BJ (cell line): Measurements from ENCODE around the gene KCNAB3. TPM values are rescaled to one million over a fixed set of nuclear protein-coding genes. Genes with fewer than 3 reads are reported as not detected.

Experiments
- CTCF ChIA-PET: fragments of 350-600 bp; formaldehyde crosslinking; extraction: SDS; loops from one replicate; lab custom pipeline; 2021; ENCODE audit warnings: antibody characterized with exemption, inconsistent platforms; lab: Yijun Ruan, JAX
- POLR2A ChIA-PET: fragments of 300-600 bp; sonication (Branson Sonifier 250); formaldehyde crosslinking; extraction: SDS; loops from one replicate; lab custom pipeline; 2021; ENCODE audit warnings: antibody characterized with exemption; lab: Charles Lee
- DNase-seq: peaks from one replicate; pipeline ENCODE4 v3.0.0-alpha.2; 2011; ENCODE audit warnings: low read depth
- H3K27me3 ChIP-seq: 2 replicates; pipeline ENCODE4 v1.6.0; 2011; ENCODE audit warnings: low read length; ENCODE audit not compliant: control insufficient read depth, insufficient read depth
- H3K36me3 ChIP-seq: 2 replicates; pipeline ENCODE4 v1.5.1; 2011; ENCODE audit warnings: low read length; ENCODE audit not compliant: control insufficient read depth, insufficient read depth
- H3K4me3 ChIP-seq: 2 replicates; pipeline ENCODE4 v1.5.1; 2011; ENCODE audit warnings: low read depth, mild to moderate bottlenecking, control low read depth, low read length
- CTCF ChIP-seq: IDR thresholded peaks from 2 replicates; pipeline ENCODE4 v1.5.1; 2011; ENCODE audit warnings: low read depth, mild to moderate bottlenecking, control low read depth, inconsistent platforms, low read length, moderate library complexity; ENCODE audit not compliant: insufficient read depth
- polyA plus RNA-seq: library from polyadenylated mRNA; depleted of rRNA; stranded (reverse); fragments of >200 nt; gene quantifications from 2 replicates; pipeline ENCODE4 v1.2.3, GENCODE V29; 2011; rRNA removed
- small RNA-seq: library from RNA; depleted of rRNA; stranded (forward); fragments of <200 nt; gene quantifications from one replicate; pipeline ENCODE3, GENCODE V24; 2012; ENCODE audit warnings: low replicate concordance, low read depth; ENCODE audit not compliant: insufficient read length

The KCNAB3 gene
- polyA plus RNA-seq, 1 experiment = 1.9 TPM

- CTCF ChIA-PET = interaction anchor here (1.1 to 1.4 kb wide), 3 partner anchors 11 to 121 kb away, joined by 3 to 6 read pairs (median 3); no protein-coding TSS in a partner anchor
- no peak overlapping the region for H3K4me3 ChIP-seq
- DNase-seq = no peak
- POLR2A ChIA-PET = no interaction called here
- no peak for TF ChIP-seq CTCF
- no peaks in the 10 kb centered on the region for H3K27me3 ChIP-seq
- H3K36me3 ChIP-seq = peaks cover 7% of the 10 kb centered on the region
Measured at GRCh38 chr17:7875804-7876370, 53.8 kb downstream of the KCNAB3 start.

GRCh38 chr17:7873051-7873450 is 56.6 kb downstream of the KCNAB3 start:
- ChIA-PET CTCF (interaction anchor here (0.7 kb wide), 1 partner anchor 117 kb away, joined by 3 read pairs; no protein-coding TSS in a partner anchor), POLR2A (no interaction called here)
- TF ChIP-seq CTCF = no peak
- Histone ChIP-seq H3K36me3 (peaks cover 2% of the 10 kb centered on the region; the same call in 1 of the 2 replicates), H3K4me3 (no peak overlapping the region), H3K27me3 (no peaks in the 10 kb centered on the region)
- no peak for DNase-seq

Small RNAs within 50 kb of the gene (small RNA-seq; reads per million reads assigned to genes)
- gene SCARNA21 = 0.63 reads per million

Other genes starting within 250 kb of the KCNAB3 start
- 27.6 and 48.4 TPM in 2 replicates for gene TP53, start 242.4 kb downstream of the KCNAB3 start, polyA plus RNA-seq
- 5.8 and 7.9 TPM in 2 replicates for gene WRAP53, start 241.4 kb downstream of the KCNAB3 start, polyA plus RNA-seq
- 4.9 and 5.3 TPM in 2 replicates for gene EFNB3, start 224.7 kb downstream of the KCNAB3 start, polyA plus RNA-seq
- gene DNAH2, start 212.1 kb downstream of the KCNAB3 start, polyA plus RNA-seq = 0.09 and 0.10 TPM in 2 replicates
- 0.91 and 1.2 TPM in 2 replicates for gene KDM6B, start 95.6 kb downstream of the KCNAB3 start, polyA plus RNA-seq
- gene TMEM88, start 74.8 kb downstream of the KCNAB3 start, polyA plus RNA-seq = 0.25 and 0.29 TPM in 2 replicates
- gene NAA38, start 72.3 kb downstream of the KCNAB3 start, polyA plus RNA-seq = 74.9 and 82.7 TPM in 2 replicates
- gene CYB5D1, start 71.9 kb downstream of the KCNAB3 start, polyA plus RNA-seq = 6.7 and 7.9 TPM in 2 replicates
- gene CHD3, start 41.1 kb downstream of the KCNAB3 start, polyA plus RNA-seq = 43.5 and 49.1 TPM in 2 replicates
- gene RNF227, start 13.6 kb downstream of the KCNAB3 start, polyA plus RNA-seq = 2.2 and 2.9 TPM in 2 replicates
- gene TRAPPC1, start 2.1 kb upstream of the KCNAB3 start, polyA plus RNA-seq = 204 and 264 TPM in 2 replicates
- gene CNTROB, start 2.4 kb upstream of the KCNAB3 start, polyA plus RNA-seq = 19.4 and 26.8 TPM in 2 replicates
- 0.01 TPM in 1 of 2 replicates, not detected in the other for gene GUCY2D, start 72.8 kb upstream of the KCNAB3 start, polyA plus RNA-seq
- gene ALOX15B, start 109.2 kb upstream of the KCNAB3 start, polyA plus RNA-seq = not detected in 2 replicates
- gene ALOX12B, start 157.9 kb upstream of the KCNAB3 start, polyA plus RNA-seq = not detected in 2 replicates
- gene ALOXE3, start 188.7 kb upstream of the KCNAB3 start, polyA plus RNA-seq = 0.04 and 0.10 TPM in 2 replicates
- not detected in 2 replicates for gene HES7, start 194.2 kb upstream of the KCNAB3 start, polyA plus RNA-seq
- gene PER1, start 222.5 kb upstream of the KCNAB3 start, polyA plus RNA-seq = 5.1 and 7.7 TPM in 2 replicates
- 20.1 and 22.8 TPM in 2 replicates for gene VAMP2, start 233.1 kb upstream of the KCNAB3 start, polyA plus RNA-seq
- gene TMEM107, start 246.5 kb upstream of the KCNAB3 start, polyA plus RNA-seq = 13.6 and 14.5 TPM in 2 replicates